Lower lobe of right lung (tissue), 2 donors: Measurements from ENCODE around the gene LTBP1. TPM values are rescaled to one million over a fixed set of nuclear protein-coding genes. Genes with fewer than 3 reads are reported as not detected.

ENCODE experiments used
- ATAC-seq, 2 donors: fragments of 200-7000 bp; cut with Tn5 transposase; one replicate each; pipeline ENCODE4 v1.9.1; 2020 to 2022; ENCODE audit warnings: mild to moderate bottlenecking in 2 of 2, moderate library complexity in 2 of 2
- DNase-seq: peaks from one replicate; pipeline ENCODE4 v3.0.0-alpha.2; 2020
- H3K27ac ChIP-seq: fragments of 200-600 bp; one replicate; pipeline ENCODE4 v1.8.0; 2022
- H3K27me3 ChIP-seq: fragments of 200-600 bp; one replicate; pipeline ENCODE4 v1.8.0; 2022; ENCODE audit warnings: low read depth
- H3K36me3 ChIP-seq: fragments of 200-600 bp; one replicate; pipeline ENCODE4 v1.8.0; 2022; ENCODE audit warnings: mild to moderate bottlenecking
- H3K4me1 ChIP-seq: fragments of 200-600 bp; one replicate; pipeline ENCODE4 v1.8.0; 2022
- H3K4me3 ChIP-seq: fragments of 200-600 bp; one replicate; pipeline ENCODE4 v1.8.0; 2022; ENCODE audit warnings: mild to moderate bottlenecking
- H3K9me3 ChIP-seq: fragments of 200-600 bp; one replicate; pipeline ENCODE4 v1.8.0; 2022
- CTCF ChIP-seq: fragments of 200-600 bp; IDR thresholded peaks from one replicate; pipeline ENCODE4 v1.8.0; 2022; ENCODE audit warnings: antibody characterized with exemption, mild to moderate bottlenecking
- intact Hi-C: fragments of 100-400 bp; cut with DNase I; formaldehyde crosslinking; loops from one replicate; pipeline ENCODE4 v1.11.0; 2022
- total RNA-seq: library from RNA; stranded (reverse); fragmentation: NEBNext Ultra II Directional; extraction: Animal tissue kit (Norgen Biotek cat#: 25700); gene quantifications from one replicate; pipeline ENCODE4 v1.2.1, GENCODE V29; 2021
- donor health status: DM: no; HTN: yes; CAD: no; lungs with severe emphysema.

The LTBP1 gene
- total RNA-seq, 1 donor from 2014 or later = 34.7 TPM

- ATAC-seq = no peak
- H3K27ac ChIP-seq = no peak overlapping the region
- intact Hi-C loops = no loop called here
Measured at GRCh38 chr2:33129263-33130053, 182.7 kb downstream of the LTBP1 start.

GRCh38 chr2:33130054-33130447, 183.3 kb downstream of the LTBP1 start:
- Histone ChIP-seq H3K9me3 (no peaks in the 10 kb centered on the region), H3K36me3 (no peaks in the 10 kb centered on the region)
- no peak for ATAC-seq

More at GRCh38 chr2:33129263-33130053, 182.7 kb downstream of the LTBP1 start:
- no peak for DNase-seq
- Histone ChIP-seq H3K27me3 (no peaks in the 10 kb centered on the region), H3K4me1 (peaks cover 16% of the 10 kb centered on the region), H3K4me3 (no peak overlapping the region), H3K9me3 (no peaks in the 10 kb centered on the region), H3K36me3 (no peaks in the 10 kb centered on the region)
- TF ChIP-seq CTCF = no peak

GRCh38 chr2:33130544-33130943, 183.8 kb downstream of the LTBP1 start:
- no peak for ATAC-seq
- H3K4me1 ChIP-seq = peaks cover 16% of the 10 kb centered on the region
- intact Hi-C loops = no loop called here
- no peak for TF ChIP-seq CTCF
- no peaks in the 10 kb centered on the region for H3K36me3 ChIP-seq
- H3K27ac ChIP-seq = no peak overlapping the region
- H3K27me3 ChIP-seq = no peaks in the 10 kb centered on the region
- DNase-seq = no peak
- no peak overlapping the region for H3K4me3 ChIP-seq
- H3K9me3 ChIP-seq = no peaks in the 10 kb centered on the region

More at GRCh38 chr2:33130054-33130447, 183.3 kb downstream of the LTBP1 start:
- intact Hi-C loops = no loop called here
- Histone ChIP-seq H3K4me1 (peaks cover 16% of the 10 kb centered on the region), H3K4me3 (no peak overlapping the region), H3K27ac (no peak overlapping the region), H3K27me3 (no peaks in the 10 kb centered on the region)
- DNase-seq = no peak
- TF ChIP-seq CTCF = no peak

- Histone ChIP-seq H3K36me3 (no peaks in the 10 kb centered on the region), H3K4me1 (peaks cover 16% of the 10 kb centered on the region), H3K27me3 (no peaks in the 10 kb centered on the region), H3K9me3 (no peaks in the 10 kb centered on the region), H3K4me3 (no peak overlapping the region), H3K27ac (no peak overlapping the region)
- TF ChIP-seq CTCF = no peak
- intact Hi-C loops = no loop called here
- ATAC-seq = no peak
- DNase-seq = no peak
Measured at GRCh38 chr2:33131111-33131510, 184.4 kb downstream of the LTBP1 start.

- intact Hi-C loops = no loop called here
- Histone ChIP-seq H3K27me3 (no peaks in the 10 kb centered on the region), H3K36me3 (no peaks in the 10 kb centered on the region), H3K27ac (no peak overlapping the region), H3K4me3 (no peak overlapping the region), H3K4me1 (peaks cover 16% of the 10 kb centered on the region), H3K9me3 (no peaks in the 10 kb centered on the region)
- no peak for DNase-seq
- TF ChIP-seq CTCF = no peak
- no peak for ATAC-seq
Measured at GRCh38 chr2:33131749-33132148, 185.0 kb downstream of the LTBP1 start.
